Caco-2 (cell line): ENCODE data around the gene RIC3. TPM values are rescaled to one million over a fixed set of nuclear protein-coding genes. Genes with fewer than 3 reads are reported as not detected.

Experiments used
- BruUV-seq: library from RNA; stranded (reverse); fragments of 400-500 nt; replicated peaks from 2 replicates; lab custom pipeline; 2021; lab: Mats Ljungman, UMichigan
- CTCF ChIA-PET: fragments of 300-600 bp; sonication (Branson Sonifier 250); formaldehyde crosslinking; loops from one replicate; lab custom pipeline; 2022; ENCODE audit warnings: antibody characterized with exemption; lab: Charles Lee
- POLR2A ChIA-PET: fragments of 300-600 bp; sonication (Branson Sonifier 250); formaldehyde crosslinking; loops from one replicate; lab custom pipeline; 2022; ENCODE audit warnings: antibody characterized with exemption; lab: Charles Lee
- DNase-seq, 2 experiments: peaks; one replicate each; pipeline versions ENCODE4 v3.0.0 to v3.0.0-alpha.2; 2020 to 2022
- H3K27me3 ChIP-seq: replicated peaks from 2 replicates; pipeline ENCODE4 v1.6.0; 2011; ENCODE audit warnings: low read length; ENCODE audit not compliant: control insufficient read depth, insufficient read depth
- H3K36me3 ChIP-seq: 2 replicates; pipeline ENCODE4 v1.5.1; 2011; ENCODE audit warnings: low read length; ENCODE audit not compliant: control insufficient read depth, insufficient read depth
- H3K4me1 ChIP-seq: fragments of 250-450 bp; sonication (Bioruptor Pico); 2 replicates; pipeline ENCODE4 v1.5.1; 2020; ENCODE audit warnings: mild to moderate bottlenecking
- H3K4me3 ChIP-seq: 2 replicates; pipeline ENCODE4 v1.5.1; 2011; ENCODE audit warnings: low read depth, mild to moderate bottlenecking, control low read depth, low read length
- H3K9me3 ChIP-seq: fragments of 250-450 bp; sonication (Bioruptor Pico); 2 replicates; pipeline ENCODE4 v1.5.1; 2020; ENCODE audit warnings: mild to moderate bottlenecking, moderate library complexity
- H3K27ac Mint-ChIP-seq: one replicate; pipeline ENCODE4 v1.8.0; 2022; ENCODE audit warnings: mixed read lengths; ENCODE audit not compliant: unreplicated experiment
- H3K27me3 Mint-ChIP-seq: one replicate; pipeline ENCODE4 v1.8.0; 2022; ENCODE audit warnings: mixed read lengths; ENCODE audit not compliant: insufficient read depth, unreplicated experiment
- H3K36me3 Mint-ChIP-seq: one replicate; pipeline ENCODE4 v1.8.0; 2022; ENCODE audit warnings: mild to moderate bottlenecking, mixed read lengths; ENCODE audit not compliant: insufficient read depth, unreplicated experiment
- H3K4me1 Mint-ChIP-seq: one replicate; pipeline ENCODE4 v1.8.0; 2022; ENCODE audit warnings: low read depth, mixed read lengths; ENCODE audit not compliant: unreplicated experiment
- H3K4me3 Mint-ChIP-seq: one replicate; pipeline ENCODE4 v1.8.0; 2022; ENCODE audit warnings: mild to moderate bottlenecking, moderate library complexity, mixed read lengths; ENCODE audit not compliant: unreplicated experiment
- H3K9me3 Mint-ChIP-seq: one replicate; pipeline ENCODE4 v1.8.0; 2022; ENCODE audit warnings: mixed read lengths; ENCODE audit not compliant: unreplicated experiment
- intact Hi-C: fragments of 100-400 bp; cut with micrococcal nuclease; formaldehyde crosslinking; loops from one replicate; pipeline ENCODE4 v1.10.0; 2022; ENCODE audit not compliant: unreplicated experiment
- total RNA-seq: library from RNA; stranded (reverse); gene quantifications from 2 replicates; pipeline ENCODE4 v1.2.3, GENCODE V29; 2022
- TF ChIP-seq, protein P1 (sequence below), 2 experiments: fragments of 200-600 bp in 1 of 2; IDR thresholded peaks; 1 replicate in 1 of 2; 2 replicates in 1 of 2; pipeline versions ENCODE4 v1.5.1 to v1.8.0; 2011 to 2022; ENCODE audit warnings: antibody characterized with exemption in 1 of 2, control low read depth in 1 of 2, inconsistent platforms in 1 of 2, low read depth in 1 of 2, low read length in 1 of 2, mild to moderate bottlenecking in 1 of 2, moderate library complexity in 1 of 2; ENCODE audit not compliant: insufficient read depth in 1 of 2, severe bottlenecking in 1 of 2, unreplicated experiment in 1 of 2

RIC3 gene
- total RNA-seq, 1 experiment from 2014 or later, result not detected

GRCh38 chr11:8110396-8110795 is 58.4 kb downstream of the RIC3 start:
- no peak overlapping the region for H3K4me3 Mint-ChIP-seq
- intact Hi-C loops, result no loop called here
- peaks cover 12% of the 10 kb centered on the region for H3K9me3 Mint-ChIP-seq
- no peaks in the 10 kb centered on the region for H3K4me1 ChIP-seq
- peaks cover 4% of the 10 kb centered on the region; the same call in 1 of the 2 replicates for H3K9me3 ChIP-seq
- no peak for DNase-seq
- BruUV-seq, result no TSS peak
- no peaks in the 10 kb centered on the region for H3K4me1 Mint-ChIP-seq
- no peak overlapping the region for H3K4me3 ChIP-seq
- peaks cover 6% of the 10 kb centered on the region for H3K27me3 Mint-ChIP-seq
- ChIA-PET CTCF (interaction anchor here (3.2 kb wide), 1 partner anchor 11 kb away, joined by 19 read pairs; no protein-coding TSS in a partner anchor), POLR2A (no interaction called here)
- TF ChIP-seq, protein P1, sequence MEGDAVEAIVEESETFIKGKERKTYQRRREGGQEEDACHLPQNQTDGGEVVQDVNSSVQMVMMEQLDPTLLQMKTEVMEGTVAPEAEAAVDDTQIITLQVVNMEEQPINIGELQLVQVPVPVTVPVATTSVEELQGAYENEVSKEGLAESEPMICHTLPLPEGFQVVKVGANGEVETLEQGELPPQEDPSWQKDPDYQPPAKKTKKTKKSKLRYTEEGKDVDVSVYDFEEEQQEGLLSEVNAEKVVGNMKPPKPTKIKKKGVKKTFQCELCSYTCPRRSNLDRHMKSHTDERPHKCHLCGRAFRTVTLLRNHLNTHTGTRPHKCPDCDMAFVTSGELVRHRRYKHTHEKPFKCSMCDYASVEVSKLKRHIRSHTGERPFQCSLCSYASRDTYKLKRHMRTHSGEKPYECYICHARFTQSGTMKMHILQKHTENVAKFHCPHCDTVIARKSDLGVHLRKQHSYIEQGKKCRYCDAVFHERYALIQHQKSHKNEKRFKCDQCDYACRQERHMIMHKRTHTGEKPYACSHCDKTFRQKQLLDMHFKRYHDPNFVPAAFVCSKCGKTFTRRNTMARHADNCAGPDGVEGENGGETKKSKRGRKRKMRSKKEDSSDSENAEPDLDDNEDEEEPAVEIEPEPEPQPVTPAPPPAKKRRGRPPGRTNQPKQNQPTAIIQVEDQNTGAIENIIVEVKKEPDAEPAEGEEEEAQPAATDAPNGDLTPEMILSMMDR (IDR thresholded peaks at IDR 0.05; ENCODE audit: insufficient read depth in 1 of 2, low read depth in 1 of 2, low read length in 1 of 2, severe bottlenecking in 1 of 2, unreplicated experiment in 1 of 2), result no peak
- peaks cover 2% of the 10 kb centered on the region; the same call in 1 of the 2 replicates for H3K27me3 ChIP-seq
- no peaks in the 10 kb centered on the region for H3K36me3 Mint-ChIP-seq
- no peaks in the 10 kb centered on the region for H3K36me3 ChIP-seq
- no peak overlapping the region for H3K27ac Mint-ChIP-seq

DNA sequence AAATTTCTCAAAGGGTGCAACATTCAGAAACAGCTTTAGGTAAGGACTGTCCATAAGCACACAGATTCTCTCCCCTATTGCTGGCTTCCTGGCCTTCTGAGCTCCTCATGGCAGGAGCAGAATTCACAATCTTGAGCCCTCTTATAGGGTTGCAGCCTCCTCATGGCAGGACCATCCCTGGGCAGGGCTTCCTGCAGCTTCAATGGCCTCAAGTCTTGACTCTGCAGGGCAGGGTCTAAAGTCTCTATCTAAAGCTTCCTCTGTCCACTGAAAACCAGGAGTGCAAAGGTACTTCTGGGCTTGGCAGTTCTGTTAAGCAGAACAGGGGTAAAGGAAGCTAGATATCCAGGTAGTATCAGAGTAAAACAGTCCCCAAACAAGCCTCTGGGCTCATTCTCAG is 59.1 kb downstream of the RIC3 start:
- Mint-ChIP-seq H3K4me1 (no peaks in the 10 kb centered on the region), H3K4me3 (no peak overlapping the region), H3K27me3 (peaks cover 8% of the 10 kb centered on the region), H3K9me3 (peaks cover 4% of the 10 kb centered on the region), H3K36me3 (no peaks in the 10 kb centered on the region), H3K27ac (no peak overlapping the region)
- BruUV-seq, result no TSS peak
- intact Hi-C loops, result no loop called here
- H3K9me3 ChIP-seq, result peaks cover under 1% of the 10 kb centered on the region; the same call in 1 of the 2 replicates
- no peak overlapping the region for H3K4me3 ChIP-seq
- POLR2A ChIA-PET, result no interaction called here
- CTCF ChIA-PET, result interaction anchor here (3.2 kb wide), 1 partner anchor 11 kb away, joined by 19 read pairs; no protein-coding TSS in a partner anchor
- DNase-seq, result no peak
- peaks cover 2% of the 10 kb centered on the region; the same call in 1 of the 2 replicates for H3K27me3 ChIP-seq
- no peaks in the 10 kb centered on the region for H3K4me1 ChIP-seq
- TF ChIP-seq, protein P1 (IDR thresholded peaks at IDR 0.05; ENCODE audit: insufficient read depth in 1 of 2, low read depth in 1 of 2, low read length in 1 of 2, severe bottlenecking in 1 of 2, unreplicated experiment in 1 of 2), result no peak
- H3K36me3 ChIP-seq, result no peaks in the 10 kb centered on the region

- no peak overlapping the region for H3K27ac Mint-ChIP-seq
- Histone ChIP-seq H3K27me3 (peaks cover 2% of the 10 kb centered on the region; the same call in 1 of the 2 replicates), H3K9me3 (no peaks in the 10 kb centered on the region), H3K4me3 (no peak overlapping the region), H3K36me3 (no peaks in the 10 kb centered on the region), H3K4me1 (no peaks in the 10 kb centered on the region)
- BruUV-seq, result no TSS peak
- H3K4me3 Mint-ChIP-seq, result no peak overlapping the region
- ChIA-PET CTCF (interaction anchor here (3.2 kb wide), 1 partner anchor 9 kb away, joined by 19 read pairs; no protein-coding TSS in a partner anchor), POLR2A (no interaction called here)
- TF ChIP-seq, protein P1 (IDR thresholded peaks at IDR 0.05; ENCODE audit: insufficient read depth in 1 of 2, low read depth in 1 of 2, low read length in 1 of 2, severe bottlenecking in 1 of 2, unreplicated experiment in 1 of 2), result no peak
- no peaks in the 10 kb centered on the region for H3K4me1 Mint-ChIP-seq
- intact Hi-C loops, result no loop called here
- no peak for DNase-seq
- peaks cover 8% of the 10 kb centered on the region for H3K27me3 Mint-ChIP-seq
- H3K9me3 Mint-ChIP-seq, result no peaks in the 10 kb centered on the region
- no peaks in the 10 kb centered on the region for H3K36me3 Mint-ChIP-seq
Measured at GRCh38 chr11:8108421-8108820, 60.4 kb downstream of the RIC3 start.
